B cell (primary cell): Measurements from ENCODE around the gene NPAS3. TPM values are rescaled to one million over a fixed set of nuclear protein-coding genes. Genes with fewer than 3 reads are reported as not detected.

Experiments used
- ATAC-seq: fragments of 200-7000 bp; cut with Tn5 transposase; one replicate; pipeline ENCODE4 v1.10.0; 2021; ENCODE audit warnings: low read depth, mild to moderate bottlenecking, moderate number of reproducible peaks, moderate library complexity
- CTCF ChIA-PET: fragments of 350-600 bp; sonication (Branson Sonifier 250); formaldehyde crosslinking; loops from one replicate; lab custom pipeline; 2021; ENCODE audit warnings: antibody characterized with exemption, inconsistent platforms; lab: Charles Lee
- POLR2A ChIA-PET: fragments of 350-600 bp; sonication (Branson Sonifier 250); formaldehyde crosslinking; loops from one replicate; lab custom pipeline; 2021; ENCODE audit warnings: antibody characterized with exemption; lab: Charles Lee
- DNase-seq: peaks from one replicate; pipeline ENCODE4 v3.0.0; 2013
- H2AFZ ChIP-seq: 2 replicates; pipeline ENCODE4 v1.6.1; 2012; ENCODE audit warnings: mild to moderate bottlenecking, low read depth, low read length; ENCODE audit not compliant: insufficient read depth, poor library complexity, severe bottlenecking
- H3K27ac ChIP-seq, 2 donors: 1 replicate in 1 of 2; 2 replicates in 1 of 2; pipeline ENCODE4 v1.5.1; 2012 to 2013; ENCODE audit warnings: low read length in 2 of 2, mild to moderate bottlenecking in 2 of 2, moderate library complexity in 1 of 2
- H3K27me3 ChIP-seq, 4 experiments: fragments of 200-600 bp in 1 of 4; sonication (generic) in 1 of 4; replicated peaks in 1 of 4; 1 replicate in 2 of 4; 2 replicates in 2 of 4; pipeline versions ENCODE4 v1.6.1 to v1.7.0; 2013 to 2016; ENCODE audit warnings: low read length in 3 of 4, mild to moderate bottlenecking in 2 of 4, mixed read lengths in 1 of 4, moderate library complexity in 1 of 4; ENCODE audit not compliant: insufficient read depth in 4 of 4, control insufficient read depth in 3 of 4; ENCODE audit errors: control extremely low read depth in 1 of 4
- H3K36me3 ChIP-seq, 2 experiments: replicated peaks in 1 of 2; 1 replicate in 1 of 2; 2 replicates in 1 of 2; pipeline versions ENCODE4 v1.6.1 to v1.7.1; 2013; ENCODE audit warnings: low read length in 1 of 2; ENCODE audit not compliant: insufficient read depth in 2 of 2, control insufficient read depth in 1 of 2; ENCODE audit errors: control extremely low read depth in 1 of 2, extremely low read depth in 1 of 2
- H3K4me1 ChIP-seq, 2 donors: fragments of 200-600 bp in 1 of 2; sonication (generic) in 1 of 2; 1 replicate in 1 of 2; 2 replicates in 1 of 2; pipeline versions ENCODE4 v1.5.1 to v1.6.1; 2013 to 2017; ENCODE audit warnings: low read length in 2 of 2; ENCODE audit not compliant: control insufficient read depth in 2 of 2, insufficient read depth in 2 of 2
- H3K4me2 ChIP-seq: replicated peaks from 2 replicates; pipeline ENCODE3; 2012; ENCODE audit warnings: mild to moderate bottlenecking, low read depth, low read length; ENCODE audit not compliant: poor library complexity, severe bottlenecking
- H3K4me3 ChIP-seq, 5 experiments: fragments of 200-600 bp in 1 of 5; sonication (generic) in 1 of 5; 1 replicate in 3 of 5; 2 replicates in 2 of 5; pipeline versions ENCODE4 v1.5.1 to v1.7.0; 2011 to 2016; ENCODE audit warnings: low read length in 4 of 5, mild to moderate bottlenecking in 4 of 5, low read depth in 2 of 5, control low read depth in 1 of 5, moderate library complexity in 1 of 5; ENCODE audit not compliant: insufficient read depth in 1 of 5; ENCODE audit errors: control extremely low read depth in 1 of 5, extremely low read depth in 1 of 5
- H3K79me2 ChIP-seq: fragments of 200-600 bp; sonication (generic); one replicate; pipeline ENCODE4 v1.6.0; 2016; ENCODE audit warnings: low read length; ENCODE audit not compliant: control insufficient read depth, insufficient read depth
- H3K9ac ChIP-seq: fragments of 200-600 bp; sonication (generic); 2 replicates; pipeline ENCODE4 v1.6.1; 2017; ENCODE audit warnings: mild to moderate bottlenecking, low read length, moderate library complexity
- H3K9me3 ChIP-seq, 3 donors: one replicate each; pipeline versions ENCODE4 v1.6.1 to v1.7.1; 2013; ENCODE audit warnings: low read length in 2 of 3; ENCODE audit not compliant: control insufficient read depth in 2 of 3, insufficient read depth in 1 of 3; ENCODE audit errors: control extremely low read depth in 1 of 3
- H4K20me1 ChIP-seq: 2 replicates; pipeline ENCODE4 v1.6.0; 2012; ENCODE audit warnings: mild to moderate bottlenecking, low read length; ENCODE audit not compliant: insufficient read depth, control insufficient read depth, poor library complexity, severe bottlenecking
- H3K27ac Mint-ChIP-seq: one replicate; pipeline ENCODE4 v1.8.0; 2021; ENCODE audit warnings: mixed read lengths
- H3K27me3 Mint-ChIP-seq: one replicate; pipeline ENCODE4 v1.8.0; 2021; ENCODE audit warnings: mixed read lengths
- H3K4me1 Mint-ChIP-seq: one replicate; pipeline ENCODE4 v1.8.0; 2021; ENCODE audit warnings: mixed read lengths
- H3K4me3 Mint-ChIP-seq: one replicate; pipeline ENCODE4 v1.8.0; 2021; ENCODE audit warnings: mixed read lengths
- H3K9me3 Mint-ChIP-seq: one replicate; pipeline ENCODE4 v1.8.0; 2022; ENCODE audit warnings: mixed read lengths; ENCODE audit not compliant: insufficient read depth
- CTCF ChIP-seq: fragments of 200-600 bp; IDR thresholded peaks from one replicate; pipeline ENCODE4 v1.8.0; 2022; ENCODE audit warnings: antibody characterized with exemption, mild to moderate bottlenecking
- EZH2 ChIP-seq: IDR thresholded peaks from 2 replicates; pipeline ENCODE4 v1.6.1; 2012; ENCODE audit warnings: borderline replicate concordance, low read depth, mild to moderate bottlenecking, moderate library complexity, low read length; ENCODE audit not compliant: insufficient read depth, poor library complexity, severe bottlenecking
- WGBS: methylation state at CpG from one replicate; pipeline ENCODE4 v1.1.5; 2013; ENCODE audit warnings: missing lambda C conversion rate; ENCODE audit not compliant: insufficient coverage; 5-methylcytosine and 5-hydroxymethylcytosine counted together
- intact Hi-C: fragments of 100-400 bp; cut with micrococcal nuclease; formaldehyde crosslinking; loops from one replicate; pipeline ENCODE4 v1.10.0; 2022
- polyA plus RNA-seq: library from polyadenylated mRNA; depleted of rRNA; stranded (reverse); fragments of >200 nt; gene quantifications from 2 replicates; pipeline ENCODE4 v1.2.3, GENCODE V29; 2012
- total RNA-seq, 2 donors: library from RNA; stranded (reverse); fragments of 120-200 nt in 1 of 2; gene quantifications; 1 replicate in 1 of 2; 2 replicates in 1 of 2; pipeline versions ENCODE4 v1.2.3 to v1.2.4, GENCODE V29; 2013 to 2022

NPAS3 gene
- total and polyA plus RNA-seq, 2 donors (not counting 1 experiment from before 2014, with no cell fraction given), result not detected

DNA sequence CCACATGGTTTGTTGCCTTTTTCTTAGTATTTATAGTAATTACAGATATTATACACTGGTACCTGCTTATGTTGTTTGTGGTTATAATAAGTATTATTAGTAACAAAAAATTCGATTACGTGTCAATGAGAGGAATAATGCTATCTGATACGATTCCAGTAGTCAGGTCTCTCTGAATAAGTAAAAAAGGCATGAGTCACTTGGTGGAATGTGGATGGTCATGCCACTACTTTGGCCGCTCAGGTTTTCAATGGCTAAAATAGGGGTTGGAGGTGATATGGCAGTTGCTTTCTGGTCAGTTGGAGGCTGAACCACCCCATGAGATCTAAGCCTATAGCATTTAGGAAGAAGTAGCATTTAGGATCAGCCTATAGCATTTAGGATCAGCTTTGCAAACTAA is 255.9 kb downstream of the NPAS3 start:
- 100% methylated on average over 3 of the region's 4 CpGs for WGBS
- H3K27ac ChIP-seq, result no peak overlapping the region
- Mint-ChIP-seq H3K9me3 (peaks cover 2% of the 10 kb centered on the region), H3K27me3 (no peaks in the 10 kb centered on the region), H3K27ac (no peak overlapping the region), H3K4me3 (no peak overlapping the region), H3K4me1 (no peaks in the 10 kb centered on the region)
- CTCF ChIA-PET, result no interaction called here
- no peak for ATAC-seq
- no peak for DNase-seq
- POLR2A ChIA-PET, result no interaction called here
- no peaks in the 10 kb centered on the region for H4K20me1 ChIP-seq
- no peak overlapping the region for H3K4me2 ChIP-seq
- no peak for TF ChIP-seq CTCF
- no peak for TF ChIP-seq EZH2
- H2AFZ ChIP-seq, result no peak overlapping the region
- intact Hi-C loops, result no loop called here
- H3K79me2 ChIP-seq, result no peaks in the 10 kb centered on the region
- no peak overlapping the region for H3K4me3 ChIP-seq
- H3K9me3 ChIP-seq, result peaks cover 0 to 15% (median 0%) of the 10 kb centered on the region in 3 donors
- H3K9ac ChIP-seq, result no peak overlapping the region
- no peaks in the 10 kb centered on the region for H3K4me1 ChIP-seq
- no peaks in the 10 kb centered on the region for H3K36me3 ChIP-seq
- H3K27me3 ChIP-seq, result no peaks in the 10 kb centered on the region

GRCh38 chr14:33198684-33199083 is 260.0 kb downstream of the NPAS3 start:
- Mint-ChIP-seq H3K4me3 (no peak overlapping the region), H3K4me1 (no peaks in the 10 kb centered on the region), H3K27me3 (no peaks in the 10 kb centered on the region), H3K9me3 (peaks cover 4% of the 10 kb centered on the region), H3K27ac (no peak overlapping the region)
- no peak overlapping the region for H3K27ac ChIP-seq
- H3K79me2 ChIP-seq, result no peaks in the 10 kb centered on the region
- TF ChIP-seq CTCF, result no peak
- TF ChIP-seq EZH2, result no peak
- H3K9me3 ChIP-seq, result peaks cover 0 to 15% (median 1%) of the 10 kb centered on the region in 3 donors
- ATAC-seq, result no peak
- H3K4me1 ChIP-seq, result no peaks in the 10 kb centered on the region
- no peaks in the 10 kb centered on the region for H4K20me1 ChIP-seq
- WGBS, result 95% methylated on average over 25 of the region's 25 CpGs
- no peak overlapping the region for H3K9ac ChIP-seq
- CTCF ChIA-PET, result no interaction called here
- DNase-seq, result no peak
- H3K36me3 ChIP-seq, result no peaks in the 10 kb centered on the region
- POLR2A ChIA-PET, result no interaction called here
- H3K4me2 ChIP-seq, result no peak overlapping the region
- intact Hi-C loops, result no loop called here
- H3K4me3 ChIP-seq, result no peak overlapping the region
- no peaks in the 10 kb centered on the region for H3K27me3 ChIP-seq
- no peak overlapping the region for H2AFZ ChIP-seq
